Keratinocyte (primary cell): ENCODE data around the gene PAX5. TPM values are rescaled to one million over a fixed set of nuclear protein-coding genes. Genes with fewer than 3 reads are reported as not detected.

Experiments used
- DNase-seq: peaks from one replicate; pipeline ENCODE4 v3.0.0-alpha.2; 2011; ENCODE audit warnings: low read depth, missing footprints, low spot score
- FAIRE-seq: peaks from 2 replicates; lab custom pipeline; 2011; peaks lifted over from hg19 to GRCh38; lab: Jason Lieb, UNC
- H2AFZ ChIP-seq: 2 replicates; pipeline ENCODE4 v1.6.0; 2012; ENCODE audit warnings: low read length, control low read depth, inconsistent platforms; ENCODE audit not compliant: control insufficient read depth
- H3K27ac ChIP-seq: 2 replicates; pipeline ENCODE4 v1.5.1; 2011; ENCODE audit warnings: low read length; ENCODE audit not compliant: control insufficient read depth, insufficient read depth
- H3K27me3 ChIP-seq: 3 replicates; pipeline ENCODE4 v1.6.0; 2011; ENCODE audit warnings: low read length; ENCODE audit not compliant: control insufficient read depth, insufficient read depth; ENCODE audit errors: extremely low read depth
- H3K36me3 ChIP-seq, 2 experiments: 2 replicates in 1 of 2; 3 replicates in 1 of 2; pipeline ENCODE4 v1.5.1; 2011; ENCODE audit warnings: low read length in 2 of 2, mild to moderate bottlenecking in 1 of 2; ENCODE audit not compliant: control insufficient read depth in 2 of 2, insufficient read depth in 2 of 2; ENCODE audit errors: extremely low read depth in 1 of 2
- H3K4me1 ChIP-seq: 3 replicates; pipeline ENCODE4 v1.5.1; 2011; ENCODE audit warnings: low read length; ENCODE audit not compliant: control insufficient read depth, insufficient read depth; ENCODE audit errors: extremely low read depth
- H3K4me2 ChIP-seq: 3 replicates; pipeline ENCODE4 v1.6.0; 2011; ENCODE audit warnings: low read depth, low read length; ENCODE audit not compliant: control insufficient read depth, insufficient read depth; ENCODE audit errors: extremely low read depth
- H3K4me3 ChIP-seq, 3 experiments: fragments of 200-600 bp in 1 of 3; sonication (generic) in 1 of 3; 2 replicates in 2 of 3; 3 replicates in 1 of 3; pipeline ENCODE4 v1.5.1; 2011 to 2016; ENCODE audit warnings: low read length in 3 of 3, mild to moderate bottlenecking in 3 of 3, control low read depth in 2 of 3, inconsistent platforms in 1 of 3, low read depth in 1 of 3, mixed read lengths in 1 of 3, mixed run types in 1 of 3, moderate library complexity in 1 of 3; ENCODE audit not compliant: control insufficient read depth in 2 of 3, insufficient read depth in 2 of 3; ENCODE audit errors: extremely low read depth in 1 of 3
- H3K79me2 ChIP-seq: 2 replicates; pipeline ENCODE4 v1.6.0; 2012; ENCODE audit warnings: low read length; ENCODE audit not compliant: control insufficient read depth, insufficient read depth
- H3K9ac ChIP-seq: 3 replicates; pipeline ENCODE4 v1.6.0; 2011; ENCODE audit warnings: low read length; ENCODE audit not compliant: control insufficient read depth, insufficient read depth; ENCODE audit errors: extremely low read depth
- H3K9me1 ChIP-seq: 3 replicates; pipeline ENCODE4 v1.6.0; 2011; ENCODE audit warnings: low read length; ENCODE audit not compliant: control insufficient read depth, insufficient read depth; ENCODE audit errors: extremely low read depth
- H3K9me3 ChIP-seq: 2 replicates; pipeline ENCODE4 v1.5.1; 2012; ENCODE audit warnings: low read depth, low read length; ENCODE audit not compliant: control insufficient read depth
- H4K20me1 ChIP-seq: 3 replicates; pipeline ENCODE4 v1.6.0; 2011; ENCODE audit warnings: low read length; ENCODE audit not compliant: control insufficient read depth, insufficient read depth; ENCODE audit errors: extremely low read depth
- CTCF ChIP-seq, 3 experiments: IDR thresholded peaks in 1 of 3; conservative IDR thresholded peaks in 1 of 3; optimal IDR thresholded peaks in 1 of 3; 2 replicates in 2 of 3; 3 replicates in 1 of 3; pipeline versions ENCODE3 to v1.5.1; 2011; ENCODE audit warnings: low read length in 3 of 3, mild to moderate bottlenecking in 3 of 3, moderate library complexity in 2 of 3, control low read depth in 1 of 3, inconsistent platforms in 1 of 3; ENCODE audit not compliant: insufficient read depth in 2 of 3; ENCODE audit errors: extremely low read depth in 1 of 3
- EZH2 ChIP-seq: IDR thresholded peaks from one replicate; pipeline ENCODE4 v1.6.1; 2012; ENCODE audit warnings: inconsistent platforms, mild to moderate bottlenecking, low read length, moderate library complexity
- dilution Hi-C: fragments of 300-500 bp; cut with MboI; formaldehyde crosslinking; loops from one replicate; pipeline ENCODE4 v1.7.0; 2020; ENCODE audit warnings: low sequenced_read_pairs; ENCODE audit not compliant: extremely low pct_ligation_motif_present
- polyA plus RNA-seq, 5 experiments: library from polyadenylated mRNA; depleted of rRNA in 3 of 5; stranded (reverse) in 3 of 5; stranded (forward) in 1 of 5; unstranded in 1 of 5; fragments of >200 nt; gene quantifications; 1 replicate in 1 of 5; 2 replicates in 3 of 5; 3 replicates in 1 of 5; pipeline versions ENCODE4 v1.2.1 to v1.2.3, GENCODE V29; 2011 to 2012; ENCODE audit warnings: missing spikeins in 2 of 5, low read depth in 1 of 5, low replicate concordance in 1 of 5

PAX5 gene
- polyA plus RNA-seq, 1 donor (not counting 4 experiments of a cell fraction or from before 2014, with no cell fraction given): not detected

GRCh38 chr9:36970007-36970888 is 63.8 kb downstream of the PAX5 start:
- FAIRE-seq (peak; percentile 90), DNase-seq (peak; percentile 36)
- TF ChIP-seq CTCF (optimal IDR thresholded peaks at IDR 0.05 in 1 of 3, IDR thresholded peaks at IDR 0.05 in 1 of 3, conservative IDR thresholded peaks at IDR 0.05 in 1 of 3; ENCODE audit: extremely low read depth in 1 of 3, insufficient read depth in 2 of 3, low read length in 3 of 3) (no peak), EZH2 (no peak)
- dilution Hi-C loops: no loop called here
- Histone ChIP-seq H3K4me2 (peak overlapping the region; percentile 44), H3K36me3 (no peaks in the 10 kb centered on the region), H3K4me3 (no peak overlapping the region), H3K4me1 (peaks cover 13% of the 10 kb centered on the region), H4K20me1 (no peaks in the 10 kb centered on the region), H2AFZ (peak overlapping the region; percentile 49), H3K9ac (peak overlapping the region; percentile 33), H3K79me2 (no peaks in the 10 kb centered on the region), H3K27me3 (no peaks in the 10 kb centered on the region), H3K9me3 (no peaks in the 10 kb centered on the region), H3K27ac (peak overlapping the region; percentile 67), H3K9me1 (no peaks in the 10 kb centered on the region)

GRCh38 chr9:36969216-36969771 is 64.8 kb downstream of the PAX5 start:
- Histone ChIP-seq H3K4me2 (no peak overlapping the region), H4K20me1 (no peaks in the 10 kb centered on the region), H3K36me3 (no peaks in the 10 kb centered on the region), H3K4me1 (peaks cover 13% of the 10 kb centered on the region), H3K9ac (no peak overlapping the region), H3K27ac (no peak overlapping the region), H2AFZ (no peak overlapping the region), H3K79me2 (no peaks in the 10 kb centered on the region), H3K9me3 (no peaks in the 10 kb centered on the region), H3K27me3 (no peaks in the 10 kb centered on the region), H3K9me1 (no peaks in the 10 kb centered on the region), H3K4me3 (no peak overlapping the region)
- no peak for DNase-seq
- TF ChIP-seq CTCF (optimal IDR thresholded peaks at IDR 0.05 in 1 of 3, IDR thresholded peaks at IDR 0.05 in 1 of 3, conservative IDR thresholded peaks at IDR 0.05 in 1 of 3; ENCODE audit: extremely low read depth in 1 of 3, insufficient read depth in 2 of 3, low read length in 3 of 3) (peak in 1 of 3 experiments; percentile 3), EZH2 (no peak)
- no peak for FAIRE-seq
- dilution Hi-C loops: no loop called here
